Activated CD8-positive, alpha-beta memory T cell treated with anti-CD3 and anti-CD28 coated beads for 36 hours (primary cell): ENCODE results near the gene LRRC2. TPM values are rescaled to one million over a fixed set of nuclear protein-coding genes. Genes with fewer than 3 reads are reported as not detected.
"Not testable (repeated sequence)": the region's sequence is repeated elsewhere in the genome, so short reads cannot be mapped to it uniquely, and the experiment has no call there.

Source experiments
- CTCF ChIA-PET: fragments of 350-600 bp; sonication (Branson Sonifier 250); formaldehyde crosslinking; loops from one replicate; lab custom pipeline; 2021; ENCODE audit warnings: antibody characterized with exemption; lab: Charles Lee
- POLR2A ChIA-PET: fragments of 350-600 bp; sonication (Branson Sonifier 250); formaldehyde crosslinking; loops from one replicate; lab custom pipeline; 2021; ENCODE audit warnings: antibody characterized with exemption; lab: Charles Lee
- total RNA-seq, 2 experiments: library from RNA; stranded (reverse); gene quantifications; one replicate each; pipeline ENCODE4 v1.2.3, GENCODE V29; 2021

The LRRC2 gene
- total RNA-seq, 2 experiments from 2014 or later = not detected

DNA sequence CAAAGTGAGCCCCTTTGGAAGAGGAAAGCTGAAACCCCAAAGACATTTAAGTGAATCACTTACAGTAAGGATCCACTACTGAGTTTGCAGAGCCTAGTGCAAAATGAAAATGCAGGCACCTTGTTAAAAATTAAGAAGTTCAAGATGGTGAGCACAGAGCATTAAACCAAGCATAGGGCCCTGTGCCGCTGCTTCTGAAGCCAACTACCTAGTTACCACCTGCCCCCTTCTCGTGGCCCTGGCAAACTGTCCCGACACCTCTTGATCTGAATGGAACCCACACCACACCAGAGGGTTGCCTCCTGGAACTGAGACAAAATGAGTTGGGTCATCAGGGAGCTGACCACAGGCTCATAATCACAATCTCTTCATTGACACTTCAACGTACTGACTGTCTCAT lies 25.6 kb downstream of the LRRC2 start:
- ChIA-PET CTCF (interaction anchor here (0.7 to 2.8 kb wide), 3 partner anchors 9 to 52 kb away, joined by 3 to 12 read pairs (median 3); no protein-coding TSS in a partner anchor), POLR2A (no interaction called here)

DNA sequence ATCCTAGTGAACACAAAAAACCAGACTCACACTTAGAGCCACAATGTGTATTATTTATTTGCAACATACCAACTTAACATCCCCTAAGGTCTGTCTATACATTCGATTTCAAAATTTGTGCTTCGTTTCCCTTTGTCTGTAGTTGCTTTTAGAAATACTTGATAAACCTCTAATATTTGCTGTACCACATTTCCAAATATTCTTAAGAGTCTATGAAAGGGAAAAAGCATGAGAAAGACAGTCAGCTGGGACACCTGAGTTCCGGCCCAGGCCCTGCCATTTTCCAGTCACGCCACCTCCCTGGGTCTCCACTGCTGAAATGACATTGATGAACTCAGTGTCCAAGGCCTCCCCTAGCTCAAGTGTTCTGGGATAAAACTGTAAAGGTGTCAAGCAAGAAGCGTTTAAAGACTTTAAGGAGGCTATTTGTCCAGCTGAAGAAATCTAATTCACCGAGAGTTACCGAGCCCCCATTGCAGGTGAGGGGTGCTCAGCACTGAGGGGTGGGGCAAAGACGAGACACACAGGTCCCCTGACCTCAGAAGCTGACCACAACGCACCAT lies 26.6 kb downstream of the LRRC2 start:
- POLR2A ChIA-PET = no interaction called here
- CTCF ChIA-PET = interaction anchor here (1.5 to 2.8 kb wide), 2 partner anchors 22 to 50 kb away, joined by 4 to 12 read pairs; no protein-coding TSS in a partner anchor

DNA sequence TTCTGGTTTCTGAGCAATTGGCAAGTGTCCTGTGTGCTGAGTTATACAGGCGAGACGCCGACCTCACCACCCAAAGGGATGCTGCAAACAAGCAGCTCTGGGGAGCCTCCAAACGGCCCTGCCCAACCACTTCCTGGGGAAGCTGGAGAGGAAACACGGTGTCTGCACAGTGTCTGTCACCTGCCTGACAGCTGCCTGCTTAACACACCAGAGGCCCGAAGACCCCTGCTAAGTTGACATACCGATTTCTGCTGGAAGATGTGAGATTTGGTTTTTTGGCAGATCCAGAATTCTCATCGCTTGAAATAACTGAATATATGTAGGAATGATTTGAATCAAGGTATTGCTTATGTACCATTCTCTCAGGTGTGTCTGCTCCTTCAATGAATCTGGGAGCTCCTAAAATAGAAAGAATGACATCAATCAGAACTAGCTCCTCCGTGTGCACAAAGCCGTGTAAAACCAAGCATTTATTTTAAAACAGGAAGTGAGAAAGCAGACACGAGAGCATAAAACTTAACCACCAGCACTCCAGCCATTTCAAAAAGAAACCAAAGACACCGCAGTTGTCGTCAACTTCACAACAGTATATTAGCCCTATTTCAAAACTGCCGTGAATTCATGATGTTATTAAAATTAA lies 27.2 kb downstream of the LRRC2 start:
- ChIA-PET POLR2A (interaction anchor here (0.6 kb wide), 1 partner anchor 1044 kb away, joined by 3 read pairs; no protein-coding TSS in a partner anchor), CTCF (interaction anchor here (1.5 to 2.8 kb wide), 3 partner anchors 19 to 50 kb away, joined by 4 to 12 read pairs (median 8); no protein-coding TSS in a partner anchor)

DNA sequence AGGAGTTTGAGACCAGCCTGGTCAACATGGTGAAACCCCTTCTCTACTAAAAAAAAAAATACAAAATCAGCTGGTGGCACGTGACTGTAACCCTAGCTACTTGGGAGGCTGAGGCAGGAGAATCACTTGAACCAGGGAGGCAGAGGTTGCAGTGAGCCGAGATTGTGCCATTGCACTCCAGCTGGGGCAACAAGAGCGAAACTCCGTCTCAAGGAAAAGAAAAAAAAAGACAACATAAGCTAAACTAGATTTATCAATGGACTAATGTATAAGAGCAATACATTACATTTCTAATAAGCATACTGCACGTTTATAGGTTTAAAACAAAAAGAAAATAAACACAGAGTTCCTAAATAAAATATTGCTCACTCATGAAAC lies 27.7 kb downstream of the LRRC2 start:
- CTCF ChIA-PET = interaction anchor here (1.5 to 2.8 kb wide), 3 partner anchors 19 to 49 kb away, joined by 4 to 12 read pairs (median 8); no protein-coding TSS in a partner anchor
- POLR2A ChIA-PET = interaction anchor here (0.6 kb wide), 1 partner anchor 1045 kb away, joined by 3 read pairs; no protein-coding TSS in a partner anchor

DNA sequence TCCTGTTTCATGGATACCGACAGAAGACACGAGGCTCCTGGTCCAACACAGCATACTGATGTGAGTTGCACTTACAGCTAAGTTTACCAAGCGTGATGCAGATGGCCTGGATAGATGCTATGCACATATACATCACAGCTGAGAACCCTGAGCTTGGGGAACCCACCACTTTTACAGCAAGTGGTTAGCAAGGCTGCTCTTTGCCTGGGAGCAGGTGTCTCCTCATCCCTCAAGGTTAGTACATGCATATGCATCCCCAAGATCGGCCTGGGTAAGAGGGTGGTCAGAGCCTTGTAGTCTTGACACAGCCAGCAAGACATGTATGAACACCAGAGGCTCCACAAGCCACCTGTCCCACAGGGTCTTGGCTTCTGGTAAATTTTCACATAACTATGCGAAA lies 28.3 kb downstream of the LRRC2 start:
- ChIA-PET POLR2A (no interaction called here), CTCF (interaction anchor here (0.6 to 2.8 kb wide), 4 partner anchors 20 to 159 kb away, joined by 3 to 12 read pairs (median 6); no protein-coding TSS in a partner anchor)

DNA sequence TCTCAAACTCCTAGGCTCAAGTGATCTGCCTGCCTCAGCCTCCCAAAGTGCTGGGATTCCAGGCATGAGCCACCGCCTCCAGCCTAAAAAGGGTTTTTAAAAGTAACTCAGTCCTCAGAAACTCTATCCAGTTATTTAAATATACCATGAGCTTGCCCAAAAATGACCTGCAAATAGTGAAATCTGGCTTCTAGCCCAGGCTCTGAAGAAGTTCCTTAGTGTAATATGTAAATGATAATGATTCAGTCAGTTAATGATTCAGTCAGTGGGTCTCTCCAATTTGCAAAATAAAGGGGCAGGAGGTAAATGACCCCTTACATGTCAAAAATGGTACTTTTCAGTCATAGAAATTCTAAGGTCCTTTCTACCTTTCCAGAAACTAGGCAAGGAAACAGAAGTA lies 28.8 kb downstream of the LRRC2 start:
- POLR2A ChIA-PET = no interaction called here
- CTCF ChIA-PET = interaction anchor here (0.6 to 1.1 kb wide), 2 partner anchors 74 to 159 kb away, joined by 3 to 4 read pairs; no protein-coding TSS in a partner anchor

DNA sequence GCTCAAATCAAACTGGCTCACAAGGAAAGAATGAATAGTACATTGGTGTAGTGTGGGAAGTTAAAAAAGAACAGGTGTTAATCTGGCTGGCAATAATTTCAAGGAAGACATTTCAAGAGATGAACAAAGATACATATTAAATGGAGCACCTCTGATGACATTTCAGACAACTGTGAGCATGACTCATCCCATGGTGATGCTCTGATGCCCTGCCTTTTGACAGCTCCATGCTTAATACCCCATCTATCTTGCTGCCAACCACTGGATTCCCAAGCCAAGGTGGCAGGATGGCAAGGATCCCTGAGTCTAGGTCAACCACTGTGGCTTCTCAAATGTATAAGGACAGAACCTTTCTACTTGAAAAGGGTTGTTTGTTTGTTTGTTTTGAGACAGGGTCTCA lies 29.3 kb downstream of the LRRC2 start:
- CTCF ChIA-PET = interaction anchor here (1.1 kb wide), 1 partner anchor 75 kb away, joined by 3 read pairs; no protein-coding TSS in a partner anchor

DNA sequence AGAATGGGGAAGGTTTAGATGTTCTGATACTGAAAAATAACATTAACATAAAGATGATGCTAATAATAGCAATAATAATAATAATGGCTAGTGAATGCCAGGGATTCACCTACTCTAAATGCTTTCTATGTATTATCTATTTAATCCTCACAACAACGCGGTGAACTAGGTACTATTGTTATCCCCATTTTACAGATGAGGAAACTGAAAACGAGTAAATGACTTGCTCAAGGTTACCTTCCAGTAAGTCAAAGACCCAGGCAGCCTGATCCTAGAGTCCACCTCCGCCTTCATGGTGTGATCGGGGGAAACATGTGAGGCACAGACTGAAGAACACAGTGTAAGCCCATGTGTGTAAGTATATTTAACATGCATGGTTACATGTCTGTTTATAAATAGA lies 30.4 kb downstream of the LRRC2 start:
- POLR2A ChIA-PET = no interaction called here
- CTCF ChIA-PET = no interaction called here

More for the DNA sequence above, 29.3 kb downstream of the LRRC2 start:
- POLR2A ChIA-PET = no interaction called here

DNA sequence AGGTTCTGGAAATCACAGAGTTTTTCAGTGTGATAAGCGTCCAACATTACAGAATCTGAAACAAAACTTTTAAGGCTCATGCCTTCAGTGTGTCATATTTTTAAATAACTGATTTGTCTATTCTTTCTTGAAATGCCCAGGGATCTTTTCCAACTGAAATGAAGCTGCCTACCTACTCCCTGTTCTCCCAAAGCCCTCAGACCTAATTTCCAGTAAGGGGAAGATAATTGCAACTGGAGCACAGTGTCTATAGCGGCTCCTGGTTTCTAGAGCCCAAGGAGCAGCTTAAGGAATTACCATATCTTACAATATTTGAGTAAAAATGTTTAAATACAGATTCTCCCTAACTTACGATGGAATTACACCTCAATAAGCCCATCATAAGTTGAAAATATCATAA lies 33.0 kb downstream of the LRRC2 start:
- POLR2A ChIA-PET = no interaction called here
- CTCF ChIA-PET = interaction anchor here (1.6 kb wide), 1 partner anchor 45 kb away, joined by 10 read pairs; no protein-coding TSS in a partner anchor

DNA sequence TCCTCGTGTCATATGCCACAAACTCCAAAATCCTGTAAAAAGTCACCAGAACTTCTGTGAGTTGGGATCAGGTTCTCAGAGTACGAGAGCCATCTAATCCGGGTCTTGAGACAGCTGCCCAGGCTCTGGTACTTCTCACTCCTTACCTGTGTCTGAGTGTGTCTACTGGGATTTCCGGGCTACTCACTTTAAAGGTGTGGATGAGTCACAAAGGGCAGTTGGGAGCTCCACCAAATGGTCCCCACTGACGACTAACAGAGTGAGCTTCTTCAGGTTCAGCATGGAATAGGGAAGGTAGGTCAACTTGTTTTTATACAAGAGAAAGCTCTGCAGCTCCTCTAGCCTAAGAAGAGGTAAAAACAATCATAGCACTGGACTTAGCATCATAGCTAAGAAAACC lies 38.9 kb downstream of the LRRC2 start:
- POLR2A ChIA-PET = no interaction called here
- CTCF ChIA-PET = interaction anchor here (1.1 kb wide), 1 partner anchor 38 kb away, joined by 3 read pairs; no protein-coding TSS in a partner anchor

DNA sequence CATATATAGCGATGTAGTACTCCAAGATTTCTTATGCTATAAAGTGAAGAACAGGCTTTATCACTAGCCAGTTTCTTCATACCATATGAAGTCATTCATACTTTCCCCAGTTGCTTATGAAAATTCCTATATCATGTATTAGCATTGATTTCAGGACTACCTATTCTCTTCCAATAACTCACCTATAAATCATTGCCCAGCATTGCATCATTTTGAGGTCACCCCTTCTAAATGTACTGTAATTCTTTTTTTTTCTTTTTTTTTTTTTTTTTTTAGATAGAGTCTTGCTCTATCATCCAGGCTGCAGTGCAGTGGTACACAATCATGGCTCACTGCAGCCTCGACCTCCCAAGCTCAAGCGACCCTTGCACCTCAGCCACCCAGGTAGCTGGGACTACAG lies 41.3 kb downstream of the LRRC2 start:
- ChIA-PET CTCF (no interaction called here), POLR2A (interaction anchor here (0.5 kb wide), 1 partner anchor 46 kb away, joined by 3 read pairs; no protein-coding TSS in a partner anchor)

DNA sequence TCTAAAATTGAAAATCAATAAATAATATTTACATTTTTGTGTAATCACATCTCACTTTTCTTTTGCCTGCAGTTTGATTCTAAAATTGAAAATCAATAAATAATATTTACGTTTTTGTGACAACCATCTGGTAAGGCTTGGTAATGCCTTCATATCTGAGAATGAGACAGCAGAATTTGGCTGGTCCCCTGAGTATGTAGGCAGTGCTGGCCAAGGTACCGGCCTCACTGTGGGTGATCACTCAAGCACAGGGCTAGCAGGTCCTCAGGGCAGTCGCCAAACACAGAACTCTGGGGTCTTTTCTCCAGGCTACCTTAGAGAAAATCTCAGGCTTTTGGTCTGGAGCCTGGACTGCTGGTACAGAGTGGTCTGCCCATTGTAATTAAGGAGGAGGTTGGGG lies 42.1 kb downstream of the LRRC2 start:
- ChIA-PET POLR2A (no interaction called here), CTCF (no interaction called here)

DNA sequence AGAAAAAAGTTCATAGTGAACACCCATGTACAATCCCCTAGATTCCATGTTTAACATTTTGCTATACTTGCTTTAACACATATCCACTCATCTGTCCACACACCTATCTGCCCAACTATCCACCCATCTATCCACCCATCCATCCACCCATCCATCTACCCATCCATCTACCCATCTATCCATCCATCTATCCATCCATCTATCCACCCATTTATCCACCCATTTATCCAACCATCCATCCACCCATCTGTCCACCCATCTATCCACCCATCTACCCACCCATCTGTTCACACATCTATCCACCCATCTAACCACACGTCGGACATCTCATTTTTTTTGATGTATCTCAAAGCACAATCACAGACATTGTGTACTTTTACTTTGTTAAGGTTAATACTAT lies 42.5 kb downstream of the LRRC2 start:
- ChIA-PET CTCF (no interaction called here), POLR2A (no interaction called here)

DNA sequence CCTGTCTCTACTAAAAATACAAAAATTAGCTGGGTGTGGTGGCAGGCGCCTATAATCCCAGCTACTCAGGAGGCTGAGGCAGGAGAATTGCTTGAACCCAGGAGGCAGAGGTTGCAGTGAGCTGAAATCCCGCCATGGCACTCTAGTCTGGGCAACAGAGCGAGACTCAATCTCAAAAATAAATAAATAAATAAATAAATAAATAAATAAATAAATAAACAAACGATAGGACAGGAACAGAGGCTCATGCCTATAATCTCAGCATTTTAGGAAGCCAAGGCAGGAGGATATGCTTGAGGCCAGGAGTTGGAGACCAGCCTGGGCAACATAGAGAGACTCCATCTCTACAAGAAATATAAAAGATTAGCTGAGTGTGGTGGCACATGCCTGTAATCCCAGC lies 43.9 kb downstream of the LRRC2 start:
- POLR2A ChIA-PET, CTCF ChIA-PET: not testable (repeated sequence)

DNA sequence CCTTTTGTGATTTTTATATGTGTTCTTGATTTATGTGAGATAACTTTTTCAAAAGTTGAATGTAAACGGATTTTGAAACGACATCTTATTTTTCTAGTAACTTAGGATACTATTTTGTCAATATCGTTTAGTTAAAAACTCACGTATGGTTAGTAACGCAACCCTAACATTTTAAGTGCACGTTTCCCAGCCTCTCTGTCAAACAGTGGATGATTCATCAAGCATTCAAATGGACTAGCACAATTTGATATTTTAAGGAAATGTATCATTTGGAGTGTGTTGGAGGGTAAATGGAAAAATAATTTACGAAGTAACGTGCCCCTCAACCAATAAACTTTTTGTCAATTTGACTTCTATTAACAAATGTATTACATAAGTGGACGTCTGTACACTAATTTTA lies 45.0 kb downstream of the LRRC2 start:
- POLR2A ChIA-PET = no interaction called here
- CTCF ChIA-PET = interaction anchor here (1.2 kb wide), 1 partner anchor 32 kb away, joined by 5 read pairs; no protein-coding TSS in a partner anchor

DNA sequence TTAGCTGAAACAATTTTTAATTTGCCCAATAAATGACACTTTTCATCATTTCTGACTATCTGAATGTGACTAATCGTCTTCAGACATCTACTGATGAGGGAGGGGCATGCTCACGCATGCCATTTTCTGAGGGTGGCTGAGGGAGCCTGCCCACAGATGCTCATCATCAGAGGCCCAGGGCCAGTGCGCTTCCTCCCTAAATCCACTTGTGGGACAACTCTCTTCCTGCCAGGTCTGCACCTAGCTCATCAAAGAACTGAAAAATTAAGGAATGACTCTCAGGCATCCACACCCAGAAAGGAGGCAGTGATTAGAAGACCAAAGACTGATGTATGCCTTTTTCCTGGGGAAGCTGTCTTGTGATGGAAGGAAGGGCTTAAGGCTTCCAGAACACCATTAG lies 45.6 kb downstream of the LRRC2 start:
- POLR2A ChIA-PET = no interaction called here
- CTCF ChIA-PET = interaction anchor here (1.2 kb wide), 1 partner anchor 32 kb away, joined by 5 read pairs; no protein-coding TSS in a partner anchor

DNA sequence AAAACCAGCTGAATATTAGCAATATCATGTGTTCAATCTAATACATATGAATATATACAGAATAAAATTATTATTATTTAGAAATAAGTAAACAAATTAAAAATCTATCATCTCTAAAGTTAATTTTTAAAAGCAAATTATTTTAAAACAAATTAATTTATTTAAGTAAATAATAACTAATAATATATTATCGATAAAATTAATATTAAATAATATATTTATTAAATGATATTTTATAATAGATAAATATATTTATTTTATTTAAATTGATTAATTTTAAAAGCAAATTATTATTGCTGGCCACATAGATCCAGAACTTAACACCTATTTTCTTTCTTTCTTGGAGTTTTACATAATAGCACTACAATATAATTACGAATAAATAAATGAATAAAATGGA lies 46.1 kb downstream of the LRRC2 start:
- ChIA-PET CTCF (interaction anchor here (1.2 kb wide), 1 partner anchor 31 kb away, joined by 5 read pairs; no protein-coding TSS in a partner anchor), POLR2A (no interaction called here)

DNA sequence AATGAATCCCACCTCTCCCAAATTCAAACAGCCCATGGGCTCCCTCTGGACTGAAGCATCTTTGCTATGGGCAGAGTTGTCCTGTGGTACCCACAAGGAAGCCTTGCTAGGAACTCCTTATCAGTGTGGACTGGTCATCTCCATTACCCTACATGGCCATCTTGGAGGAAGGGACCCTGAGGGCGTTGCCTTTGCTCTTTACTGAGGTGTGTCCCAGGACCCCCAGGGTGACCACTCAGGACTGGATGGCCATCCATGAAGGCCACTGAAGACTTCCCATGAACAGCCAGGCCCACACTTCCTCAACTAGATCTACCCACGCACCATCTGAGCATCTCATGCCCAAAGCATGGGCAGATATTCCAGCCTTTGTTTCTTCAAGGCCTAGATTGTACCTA lies 48.3 kb downstream of the LRRC2 start:
- ChIA-PET CTCF (interaction anchor here (2.2 kb wide), 1 partner anchor 29 kb away, joined by 6 read pairs; no protein-coding TSS in a partner anchor), POLR2A (no interaction called here)

DNA sequence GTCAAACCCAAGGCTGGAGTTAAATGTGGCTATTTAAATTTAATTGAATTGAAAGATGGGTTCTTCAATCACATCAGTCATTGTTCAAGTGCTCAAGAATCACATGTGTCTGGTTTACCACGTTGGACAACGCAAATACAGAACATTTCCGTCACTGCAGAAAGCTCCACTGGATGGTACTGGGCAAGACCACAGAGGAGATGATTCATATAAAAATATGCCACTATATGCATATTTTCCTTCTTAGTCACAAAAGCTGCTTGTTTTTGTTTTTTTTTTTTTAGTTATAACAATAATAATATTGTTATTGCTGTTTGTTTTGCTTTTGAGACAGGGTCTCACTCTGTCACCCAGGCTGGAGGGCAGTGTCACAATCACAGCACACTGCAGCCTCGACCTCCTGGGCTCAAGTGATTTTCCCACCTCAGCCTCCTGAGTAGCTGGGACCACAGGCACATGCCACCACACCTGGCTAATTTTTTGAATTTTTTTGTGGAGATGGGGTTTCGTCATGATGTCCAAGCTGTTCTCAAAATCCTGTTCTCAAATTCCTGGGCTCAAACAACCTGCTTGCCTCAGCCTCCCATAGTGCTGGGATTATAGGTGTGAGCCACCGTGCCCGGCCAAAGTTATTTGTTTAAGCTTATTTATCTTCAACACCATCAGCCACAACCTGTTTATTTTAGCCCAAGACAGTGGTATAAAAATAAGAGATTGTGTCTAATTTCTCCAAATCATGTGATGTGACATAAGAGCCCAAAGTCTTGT lies 48.9 kb downstream of the LRRC2 start:
- POLR2A ChIA-PET = no interaction called here
- CTCF ChIA-PET = interaction anchor here (0.6 to 2.2 kb wide), 2 partner anchors 28 to 54 kb away, joined by 3 to 6 read pairs; no protein-coding TSS in a partner anchor
